NT2/D1 (cell line): ENCODE results near the gene GNB5.

Experiments used
- DNase-seq: peaks from one replicate; pipeline ENCODE4 v3.0.0-alpha.2; 2011; ENCODE audit warnings: low read depth, low spot score
- H3K27me3 ChIP-seq: 2 replicates; pipeline ENCODE4 v1.6.0; 2011; ENCODE audit warnings: mild to moderate bottlenecking; ENCODE audit not compliant: insufficient read length, insufficient read depth
- H3K36me3 ChIP-seq: 2 replicates; pipeline ENCODE4 v1.6.1; 2011; ENCODE audit warnings: mild to moderate bottlenecking, low read length, mixed read lengths; ENCODE audit not compliant: insufficient read depth, insufficient read length
- H3K4me1 ChIP-seq: 2 replicates; pipeline ENCODE4 v1.5.1; 2011; ENCODE audit not compliant: insufficient read depth, insufficient read length
- H3K4me3 ChIP-seq: 2 replicates; pipeline ENCODE4 v1.5.1; 2011; ENCODE audit warnings: low read depth; ENCODE audit not compliant: insufficient read length
- H3K9ac ChIP-seq: 2 replicates; pipeline ENCODE4 v1.6.0; 2011; ENCODE audit warnings: low read depth; ENCODE audit not compliant: insufficient read length
- H3K9me3 ChIP-seq: 2 replicates; pipeline ENCODE4 v1.5.1; 2011; ENCODE audit warnings: mild to moderate bottlenecking, low read length; ENCODE audit not compliant: insufficient read depth
- SUZ12 ChIP-seq: IDR thresholded peaks from 2 replicates; pipeline ENCODE4 v1.6.1; 2011; ENCODE audit not compliant: insufficient read length, insufficient read depth; ENCODE audit errors: extremely low read depth
- YY1 ChIP-seq: IDR thresholded peaks from 2 replicates; pipeline ENCODE4 v1.6.1; 2011; ENCODE audit not compliant: insufficient read length, insufficient read depth
- ZNF274 ChIP-seq: IDR thresholded peaks from 2 replicates; pipeline ENCODE4 v1.6.1; 2011; ENCODE audit warnings: mild to moderate bottlenecking, low read depth, low read length

GNB5 gene

DNA sequence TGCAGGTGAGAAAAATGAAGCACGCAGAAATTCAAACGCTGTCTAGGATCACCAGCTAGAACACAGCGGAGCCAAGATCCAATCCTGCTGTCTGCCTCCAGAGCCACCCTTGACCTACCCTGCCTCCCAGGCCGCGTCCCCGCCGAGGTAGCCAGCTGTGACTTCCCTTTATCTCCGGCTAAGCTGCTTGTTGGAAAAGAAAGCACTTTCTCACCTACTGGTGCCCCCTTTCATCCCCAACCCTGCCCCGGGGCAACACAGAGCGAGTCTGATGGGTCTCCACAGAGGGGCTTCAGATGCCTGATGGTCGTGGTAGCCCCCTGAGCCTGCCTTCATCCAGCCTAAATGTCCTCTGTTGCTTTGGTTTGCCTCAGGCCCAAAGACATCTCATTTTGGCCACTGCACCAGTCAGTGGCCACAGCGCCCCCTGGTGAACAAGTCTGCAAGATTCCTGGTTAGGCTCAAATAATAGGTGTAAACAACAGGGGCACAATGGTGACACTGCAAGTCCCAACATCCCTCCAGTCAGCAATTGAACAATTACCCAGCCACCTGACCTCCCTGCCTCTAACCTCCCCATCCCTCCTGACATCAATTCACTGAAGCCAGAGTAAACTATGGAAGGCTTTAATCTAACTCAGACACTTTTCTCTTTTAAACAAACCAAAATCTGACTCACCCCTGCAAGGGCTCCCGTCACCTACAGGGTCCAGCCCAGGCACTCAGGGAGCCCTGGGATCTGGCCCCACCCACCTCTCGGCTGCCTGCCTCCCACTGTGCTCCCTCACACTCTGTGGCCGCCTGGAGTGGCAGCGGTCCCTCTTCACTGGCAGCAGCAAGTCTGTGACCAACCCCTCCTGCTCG is 51.4 kb downstream of the GNB5 start:
- H3K4me1 ChIP-seq, result peaks cover 2% of the 10 kb centered on the region
- no peak overlapping the region for H3K9ac ChIP-seq
- peaks cover 7% of the 10 kb centered on the region for H3K9me3 ChIP-seq
- no peaks in the 10 kb centered on the region for H3K27me3 ChIP-seq
- DNase-seq, result peak; percentile 49
- H3K36me3 ChIP-seq, result peaks cover 9% of the 10 kb centered on the region
- H3K4me3 ChIP-seq, result no peak overlapping the region
- TF ChIP-seq ZNF274 (no peak), YY1 (no peak), SUZ12 (no peak)

DNA sequence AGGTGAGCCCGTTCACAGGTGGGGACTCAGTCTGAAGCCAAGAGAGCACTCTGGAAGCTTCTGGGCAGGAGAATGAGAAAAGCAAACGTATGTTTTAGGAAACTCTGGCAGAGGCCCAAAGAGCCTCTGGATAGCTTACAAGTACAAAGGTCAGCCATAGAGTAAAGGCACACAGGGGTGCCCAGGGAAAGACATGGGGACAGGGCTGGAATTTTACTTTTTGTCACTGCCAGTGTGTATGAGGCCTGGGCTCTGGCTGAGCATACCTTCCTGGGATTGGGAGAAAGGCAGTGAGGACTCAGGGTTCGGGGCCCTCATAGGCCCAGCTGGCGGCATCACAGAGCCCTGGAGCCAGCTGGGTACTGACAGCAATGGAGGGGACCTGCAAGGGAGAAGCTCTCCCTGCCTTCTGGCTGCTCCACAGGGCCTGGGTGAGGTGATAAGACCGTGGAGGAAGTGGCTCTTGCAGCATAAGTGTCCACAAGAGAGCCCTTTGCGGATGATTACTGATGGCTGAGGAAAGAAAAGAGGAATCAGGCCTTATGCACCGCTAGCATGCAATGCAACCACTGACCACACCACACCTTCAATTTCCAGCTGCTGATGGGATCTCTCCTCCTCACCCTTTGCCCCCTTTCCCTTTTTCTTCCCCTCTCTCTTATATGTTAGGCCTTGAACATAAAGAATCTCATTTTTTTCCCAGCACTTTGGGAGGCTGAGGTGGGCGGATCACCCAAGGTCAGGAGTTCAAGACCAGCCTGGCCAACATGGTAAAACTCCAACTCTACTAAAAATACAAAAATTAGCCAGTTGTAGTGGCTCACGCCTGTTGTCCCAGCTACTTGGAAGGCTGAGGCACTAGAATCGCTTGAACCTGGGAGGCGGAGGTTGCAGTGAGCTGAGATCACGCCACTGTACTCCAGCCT is 53.5 kb downstream of the GNB5 start:
- Histone ChIP-seq H3K4me3 (no peak overlapping the region), H3K27me3 (no peaks in the 10 kb centered on the region), H3K9me3 (no peaks in the 10 kb centered on the region), H3K9ac (no peak overlapping the region), H3K36me3 (peaks cover 12% of the 10 kb centered on the region), H3K4me1 (peaks cover 2% of the 10 kb centered on the region)
- TF ChIP-seq ZNF274 (no peak), YY1 (no peak), SUZ12 (no peak)
- DNase-seq, result no peak

DNA sequence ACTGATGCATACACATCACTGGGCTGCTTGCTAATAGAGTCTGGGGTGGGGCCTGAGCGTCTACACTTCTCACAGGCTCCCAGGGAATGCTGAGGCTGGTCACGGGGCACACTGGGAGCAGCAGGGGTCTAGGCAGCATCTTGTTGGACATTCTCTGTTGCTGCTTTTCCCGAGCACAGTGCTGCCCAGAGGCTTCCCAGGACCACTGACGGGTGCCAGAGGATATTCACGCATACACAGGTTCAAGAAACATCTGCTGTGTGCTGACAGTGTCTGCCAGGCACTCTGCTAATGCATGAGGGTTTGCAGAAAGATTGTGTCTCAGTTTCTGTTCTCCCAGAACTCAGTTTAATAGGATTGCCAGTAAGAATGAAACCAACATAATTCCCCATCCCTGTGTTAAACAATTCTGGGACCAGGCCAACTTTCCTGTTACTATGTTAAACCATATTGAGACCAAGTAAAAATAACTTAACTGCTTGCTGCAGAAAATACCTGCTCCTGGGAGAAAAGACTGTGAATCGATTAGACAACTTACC is 54.7 kb downstream of the GNB5 start:
- peaks cover 2% of the 10 kb centered on the region for H3K4me1 ChIP-seq
- no peaks in the 10 kb centered on the region for H3K9me3 ChIP-seq
- H3K4me3 ChIP-seq, result no peak overlapping the region
- no peaks in the 10 kb centered on the region for H3K27me3 ChIP-seq
- peaks cover 12% of the 10 kb centered on the region for H3K36me3 ChIP-seq
- no peak overlapping the region for H3K9ac ChIP-seq
- DNase-seq, result no peak
- no peak for TF ChIP-seq YY1
- no peak for TF ChIP-seq ZNF274
- no peak for TF ChIP-seq SUZ12

DNA sequence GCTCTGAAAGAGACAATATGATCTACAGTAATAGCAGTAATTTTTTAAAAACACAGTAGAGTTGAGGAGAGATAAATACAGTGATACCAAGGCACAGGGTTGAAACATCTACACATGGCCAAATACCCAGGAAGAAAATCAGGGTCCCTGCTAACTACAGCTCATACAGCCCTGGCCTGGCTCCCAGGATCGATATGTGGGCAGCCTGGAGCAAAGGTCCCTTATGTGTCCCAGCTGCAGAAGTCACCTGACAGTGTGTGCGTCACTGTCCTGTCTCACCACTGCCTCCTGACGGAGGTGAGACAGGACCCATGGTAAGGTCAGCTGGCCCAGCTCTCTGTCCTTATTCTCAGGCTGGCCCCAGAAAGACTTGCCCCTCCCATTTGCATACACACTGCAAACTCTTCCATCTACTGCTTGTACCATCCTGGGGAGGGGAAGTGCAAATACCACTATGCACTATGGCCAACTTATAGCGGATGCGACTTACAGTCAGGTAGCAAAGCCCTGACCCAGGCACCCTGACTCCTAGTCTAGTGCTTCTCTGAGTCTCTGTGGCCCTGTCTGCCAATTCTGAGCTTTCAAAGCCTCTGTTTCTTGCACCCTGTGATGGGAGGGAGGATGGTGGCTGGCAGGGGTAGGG is 56.6 kb downstream of the GNB5 start:
- Histone ChIP-seq H3K9me3 (no peaks in the 10 kb centered on the region), H3K4me1 (no peaks in the 10 kb centered on the region), H3K36me3 (peaks cover 6% of the 10 kb centered on the region), H3K9ac (no peak overlapping the region), H3K4me3 (no peak overlapping the region), H3K27me3 (no peaks in the 10 kb centered on the region)
- DNase-seq, result no peak
- TF ChIP-seq YY1 (no peak), ZNF274 (no peak), SUZ12 (no peak)

DNA sequence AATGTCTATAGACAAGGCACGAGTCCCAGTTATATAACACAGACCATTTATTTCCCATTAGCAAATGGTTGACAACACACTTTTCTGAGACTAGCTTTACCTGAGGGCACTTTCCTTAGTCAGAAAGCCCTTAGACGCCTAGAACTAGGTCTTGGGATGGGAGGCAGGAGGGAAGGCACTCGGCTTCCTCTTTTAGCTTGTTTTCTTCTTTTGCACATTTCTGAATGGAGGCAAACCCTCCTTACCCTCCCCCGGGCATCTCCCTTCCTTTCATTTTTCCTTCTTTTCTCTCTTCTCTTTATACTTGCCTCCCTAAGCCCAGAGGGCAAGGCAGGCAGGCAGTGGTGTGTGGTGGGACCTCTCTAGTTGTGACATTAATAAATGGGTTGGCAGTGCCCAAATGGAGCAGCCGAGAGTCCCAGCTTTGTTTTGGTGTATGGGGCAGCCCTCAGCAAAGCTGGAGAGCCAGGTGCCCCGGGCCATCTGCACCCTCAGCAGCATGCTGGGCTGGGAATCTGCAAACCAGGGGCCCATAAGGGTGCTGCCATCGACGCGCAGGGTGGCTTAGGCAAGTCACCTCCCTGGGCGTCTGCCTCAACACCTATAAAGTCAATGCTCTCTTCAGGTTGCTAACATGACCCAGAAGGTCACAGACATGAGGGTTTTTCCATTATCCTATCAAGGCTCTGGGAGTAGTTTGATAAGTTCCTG is 57.5 kb downstream of the GNB5 start:
- H3K4me3 ChIP-seq, result no peak overlapping the region
- TF ChIP-seq YY1 (no peak), SUZ12 (no peak), ZNF274 (no peak)
- no peaks in the 10 kb centered on the region for H3K4me1 ChIP-seq
- no peak for DNase-seq
- peaks cover 6% of the 10 kb centered on the region for H3K36me3 ChIP-seq
- no peaks in the 10 kb centered on the region for H3K27me3 ChIP-seq
- no peaks in the 10 kb centered on the region for H3K9me3 ChIP-seq
- H3K9ac ChIP-seq, result no peak overlapping the region

DNA sequence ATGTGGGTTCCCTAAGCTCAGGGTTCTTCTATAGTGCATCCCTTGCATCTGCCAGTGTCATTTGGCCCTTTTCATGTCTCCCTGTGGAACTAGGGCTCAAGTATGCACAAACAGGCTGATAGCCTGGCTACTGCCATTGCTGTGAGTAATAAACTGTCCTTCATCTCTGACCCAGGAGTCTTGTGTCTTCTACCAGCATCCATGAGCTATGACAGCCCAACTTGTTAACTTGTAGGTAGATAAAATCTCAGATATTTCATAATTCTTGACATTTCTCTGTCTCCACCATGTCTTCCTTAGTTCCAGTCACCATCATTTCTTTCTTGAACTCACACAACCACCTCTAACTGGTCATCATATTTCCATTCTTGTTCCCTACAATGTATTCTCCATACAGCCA is 59.1 kb downstream of the GNB5 start:
- no peaks in the 10 kb centered on the region for H3K9me3 ChIP-seq
- DNase-seq, result no peak
- no peak overlapping the region for H3K9ac ChIP-seq
- H3K36me3 ChIP-seq, result peaks cover 4% of the 10 kb centered on the region
- H3K4me1 ChIP-seq, result no peaks in the 10 kb centered on the region
- no peaks in the 10 kb centered on the region for H3K27me3 ChIP-seq
- TF ChIP-seq SUZ12 (no peak), ZNF274 (no peak), YY1 (no peak)
- no peak overlapping the region for H3K4me3 ChIP-seq
